OCI-LY3 (cell line): ENCODE data around the gene RGS19.
"Not testable (repeated sequence)": the region's sequence is repeated elsewhere in the genome, so short reads cannot be mapped to it uniquely, and the experiment has no call there.

Source experiments
- H2AFZ ChIP-seq: fragments of 200-600, 300-600 bp; shearing (Covaris generic); 2 replicates; pipeline ENCODE4 v1.6.0; 2014; ENCODE audit warnings: antibody characterized with exemption, low read depth, low read length
- H3K27ac ChIP-seq: fragments of 200-600, 300-600 bp; sonication (generic); 2 replicates; pipeline ENCODE4 v1.5.1; 2014; ENCODE audit warnings: mild to moderate bottlenecking, low read length, moderate library complexity, mixed read lengths
- H3K27me3 ChIP-seq: fragments of 200-600, 300-600 bp; sonication (generic); 2 replicates; pipeline ENCODE4 v1.6.1; 2014; ENCODE audit warnings: low read depth, low read length, mixed read lengths
- H3K36me3 ChIP-seq: fragments of 200-600, 300-600 bp; sonication (generic); replicated peaks from 2 replicates; pipeline ENCODE3; 2014; ENCODE audit warnings: low read depth, low read length, mixed read lengths
- H3K4me1 ChIP-seq: fragments of 300-600, 200-600 bp; sonication (generic); 2 replicates; pipeline ENCODE4 v1.6.1; 2014; ENCODE audit warnings: low read length, mixed read lengths
- H3K4me2 ChIP-seq: fragments of 200-600, 300-600 bp; sonication (generic); 2 replicates; pipeline ENCODE4 v1.6.1; 2014; ENCODE audit warnings: low read length, mixed read lengths
- H3K4me3 ChIP-seq: fragments of 300-600, 200-600 bp; sonication (generic); 2 replicates; pipeline ENCODE4 v1.5.1; 2014; ENCODE audit warnings: antibody characterized with exemption, mild to moderate bottlenecking, low read length, moderate library complexity
- H3K79me2 ChIP-seq: fragments of 300-600, 200-600 bp; shearing (Covaris generic); 2 replicates; pipeline ENCODE4 v1.6.1; 2014; ENCODE audit warnings: mild to moderate bottlenecking, low read length, mixed read lengths
- H3K9ac ChIP-seq: fragments of 300-600, 200-600 bp; shearing (Covaris generic); 2 replicates; pipeline ENCODE4 v1.6.0; 2014; ENCODE audit warnings: mild to moderate bottlenecking, low read length, moderate library complexity
- H3K9me3 ChIP-seq: fragments of 200-600, 300-600 bp; shearing (Covaris generic); 2 replicates; pipeline ENCODE4 v1.6.1; 2014; ENCODE audit warnings: low read length, mixed read lengths; ENCODE audit not compliant: insufficient read depth
- H4K20me1 ChIP-seq: fragments of 200-600, 300-600 bp; sonication (generic); 2 replicates; pipeline ENCODE4 v1.6.1; 2016; ENCODE audit warnings: low read length, mixed read lengths; ENCODE audit not compliant: insufficient read depth
- EZH2phosphoT487 ChIP-seq: fragments of 200-600 bp; shearing (Covaris generic); IDR thresholded peaks from 2 replicates; pipeline ENCODE4 v1.6.1; 2018; ENCODE audit warnings: antibody characterized with exemption, mixed run types, low read depth
- TF ChIP-seq, protein P1 (sequence below): fragments of 200-600, 300-600 bp; sonication (generic); IDR thresholded peaks from 2 replicates; pipeline ENCODE4 v1.5.1; 2014; ENCODE audit warnings: antibody characterized with exemption, low read length, low read depth

RGS19 gene

GRCh38 chr20:64092258-64093012 lies 13.1 kb upstream of the RGS19 start:
- Histone ChIP-seq H2AFZ (no peak overlapping the region), H3K36me3 (no peaks in the 10 kb centered on the region), H3K9ac (no peak overlapping the region), H3K27ac (no peak overlapping the region), H3K9me3 (no peaks in the 10 kb centered on the region), H3K4me1 (peaks cover 10% of the 10 kb centered on the region), H3K4me2 (no peak overlapping the region), H3K27me3 (no peaks in the 10 kb centered on the region), H3K4me3 (no peak overlapping the region), H4K20me1 (0 out of 2 replicates have a peak, but pooled peaks cover 4% of the 10 kb centered on the region), H3K79me2 (no peaks in the 10 kb centered on the region)
- TF ChIP-seq, protein P1, sequence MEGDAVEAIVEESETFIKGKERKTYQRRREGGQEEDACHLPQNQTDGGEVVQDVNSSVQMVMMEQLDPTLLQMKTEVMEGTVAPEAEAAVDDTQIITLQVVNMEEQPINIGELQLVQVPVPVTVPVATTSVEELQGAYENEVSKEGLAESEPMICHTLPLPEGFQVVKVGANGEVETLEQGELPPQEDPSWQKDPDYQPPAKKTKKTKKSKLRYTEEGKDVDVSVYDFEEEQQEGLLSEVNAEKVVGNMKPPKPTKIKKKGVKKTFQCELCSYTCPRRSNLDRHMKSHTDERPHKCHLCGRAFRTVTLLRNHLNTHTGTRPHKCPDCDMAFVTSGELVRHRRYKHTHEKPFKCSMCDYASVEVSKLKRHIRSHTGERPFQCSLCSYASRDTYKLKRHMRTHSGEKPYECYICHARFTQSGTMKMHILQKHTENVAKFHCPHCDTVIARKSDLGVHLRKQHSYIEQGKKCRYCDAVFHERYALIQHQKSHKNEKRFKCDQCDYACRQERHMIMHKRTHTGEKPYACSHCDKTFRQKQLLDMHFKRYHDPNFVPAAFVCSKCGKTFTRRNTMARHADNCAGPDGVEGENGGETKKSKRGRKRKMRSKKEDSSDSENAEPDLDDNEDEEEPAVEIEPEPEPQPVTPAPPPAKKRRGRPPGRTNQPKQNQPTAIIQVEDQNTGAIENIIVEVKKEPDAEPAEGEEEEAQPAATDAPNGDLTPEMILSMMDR, result no peak
- TF ChIP-seq EZH2phosphoT487, result no peak

DNA sequence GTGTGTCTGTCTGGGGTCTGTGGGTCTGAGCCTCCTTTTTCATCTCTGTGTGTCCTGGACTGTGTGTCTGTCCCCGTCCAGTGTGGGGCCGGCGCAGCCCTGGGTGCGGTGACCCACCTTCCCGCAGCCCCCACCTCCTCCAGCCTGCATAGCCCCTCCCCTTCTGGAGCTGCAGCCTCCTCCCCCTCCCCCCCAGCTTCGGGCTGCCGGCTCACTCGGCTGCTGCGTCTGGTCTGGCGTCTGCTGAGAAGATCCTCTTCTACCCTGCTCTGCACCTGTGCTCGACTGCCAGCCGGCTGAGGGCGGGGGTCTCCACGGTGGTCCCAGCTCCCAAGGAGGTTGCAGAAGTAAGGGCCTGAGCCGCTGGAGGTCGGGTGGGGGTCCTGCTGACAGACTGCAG lies 12.5 kb upstream of the RGS19 start:
- Histone ChIP-seq H3K36me3 (no peaks in the 10 kb centered on the region), H3K4me2 (no peak overlapping the region), H4K20me1 (0 out of 2 replicates have a peak, but pooled peaks cover 4% of the 10 kb centered on the region), H3K9me3 (no peaks in the 10 kb centered on the region), H3K27ac (no peak overlapping the region), H3K4me1 (peaks cover 10% of the 10 kb centered on the region), H3K79me2 (no peaks in the 10 kb centered on the region), H3K27me3 (no peaks in the 10 kb centered on the region), H2AFZ (no peak overlapping the region), H3K9ac (no peak overlapping the region), H3K4me3 (no peak overlapping the region)
- no peak for TF ChIP-seq EZH2phosphoT487
- TF ChIP-seq, protein P1, result no peak

DNA sequence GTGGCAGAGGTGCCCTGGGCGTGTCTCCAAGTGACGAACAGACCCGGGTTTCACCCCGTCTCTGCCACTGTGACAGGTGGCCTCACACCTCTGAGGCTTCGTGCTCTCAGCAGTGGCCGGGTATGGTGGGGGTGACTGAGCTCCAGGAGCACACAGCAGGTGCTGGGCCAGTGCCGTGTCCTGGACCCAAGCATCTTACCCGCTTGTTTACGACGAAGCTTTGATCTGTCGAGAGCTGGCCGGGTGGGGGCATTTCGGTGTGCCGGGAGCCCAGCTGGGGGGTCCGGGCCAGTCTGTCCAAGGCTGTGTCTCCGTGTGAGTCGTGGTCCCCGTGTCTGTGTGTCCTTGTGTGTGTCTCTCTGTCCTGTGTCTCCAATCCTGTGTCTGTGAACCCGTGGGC lies 12.0 kb upstream of the RGS19 start:
- Histone ChIP-seq H3K4me3 (no peak overlapping the region), H3K36me3 (no peaks in the 10 kb centered on the region), H4K20me1 (0 out of 2 replicates have a peak, but pooled peaks cover 4% of the 10 kb centered on the region), H2AFZ (no peak overlapping the region), H3K9ac (no peak overlapping the region), H3K79me2 (no peaks in the 10 kb centered on the region), H3K9me3 (no peaks in the 10 kb centered on the region), H3K27ac (no peak overlapping the region), H3K4me1 (peaks cover 10% of the 10 kb centered on the region), H3K27me3 (no peaks in the 10 kb centered on the region), H3K4me2 (no peak overlapping the region)
- TF ChIP-seq, protein P1, result no peak
- TF ChIP-seq EZH2phosphoT487, result no peak

DNA sequence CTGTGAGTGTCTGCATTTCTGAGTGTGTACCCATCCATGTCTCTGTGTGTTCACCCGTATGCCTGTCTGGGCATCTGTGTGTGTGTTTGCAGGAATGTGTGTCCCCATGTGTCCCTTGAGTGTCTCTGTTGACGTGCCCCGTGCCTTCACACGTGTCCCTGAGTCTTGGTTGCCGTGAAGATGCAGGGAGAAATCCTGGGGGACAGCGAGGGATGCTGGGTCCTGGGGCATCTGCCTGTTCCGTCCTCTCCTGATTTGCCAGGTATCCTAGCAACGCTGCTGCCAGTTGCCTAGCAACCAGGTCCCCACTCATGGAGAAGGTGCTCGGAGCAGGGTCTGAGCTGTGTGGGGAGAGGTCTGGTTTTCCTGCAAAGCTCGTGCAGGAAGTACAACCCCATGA lies 10.8 kb upstream of the RGS19 start:
- no peaks in the 10 kb centered on the region for H3K9me3 ChIP-seq
- no peak overlapping the region for H3K9ac ChIP-seq
- no peak overlapping the region for H3K27ac ChIP-seq
- no peak overlapping the region for H3K4me2 ChIP-seq
- no peaks in the 10 kb centered on the region for H3K36me3 ChIP-seq
- no peak for TF ChIP-seq EZH2phosphoT487
- TF ChIP-seq, protein P1, result no peak
- no peaks in the 10 kb centered on the region for H3K4me1 ChIP-seq
- no peak overlapping the region for H2AFZ ChIP-seq
- H4K20me1 ChIP-seq, result 0 out of 2 replicates have a peak, but pooled peaks cover 4% of the 10 kb centered on the region
- peaks cover 9% of the 10 kb centered on the region; the same call in 1 of the 2 replicates for H3K27me3 ChIP-seq
- H3K4me3 ChIP-seq, result no peak overlapping the region
- no peaks in the 10 kb centered on the region for H3K79me2 ChIP-seq

- H3K36me3 ChIP-seq, H3K79me2 ChIP-seq, H3K9me3 ChIP-seq, H3K27ac ChIP-seq, H3K4me3 ChIP-seq, H3K4me1 ChIP-seq, H3K4me2 ChIP-seq, H2AFZ ChIP-seq, H4K20me1 ChIP-seq, H3K9ac ChIP-seq: not testable (repeated sequence)
- H3K27me3 ChIP-seq, result peaks cover 21% of the 10 kb centered on the region
Observed at GRCh38 chr20:64088586-64088985, 9.3 kb upstream of the RGS19 start.

DNA sequence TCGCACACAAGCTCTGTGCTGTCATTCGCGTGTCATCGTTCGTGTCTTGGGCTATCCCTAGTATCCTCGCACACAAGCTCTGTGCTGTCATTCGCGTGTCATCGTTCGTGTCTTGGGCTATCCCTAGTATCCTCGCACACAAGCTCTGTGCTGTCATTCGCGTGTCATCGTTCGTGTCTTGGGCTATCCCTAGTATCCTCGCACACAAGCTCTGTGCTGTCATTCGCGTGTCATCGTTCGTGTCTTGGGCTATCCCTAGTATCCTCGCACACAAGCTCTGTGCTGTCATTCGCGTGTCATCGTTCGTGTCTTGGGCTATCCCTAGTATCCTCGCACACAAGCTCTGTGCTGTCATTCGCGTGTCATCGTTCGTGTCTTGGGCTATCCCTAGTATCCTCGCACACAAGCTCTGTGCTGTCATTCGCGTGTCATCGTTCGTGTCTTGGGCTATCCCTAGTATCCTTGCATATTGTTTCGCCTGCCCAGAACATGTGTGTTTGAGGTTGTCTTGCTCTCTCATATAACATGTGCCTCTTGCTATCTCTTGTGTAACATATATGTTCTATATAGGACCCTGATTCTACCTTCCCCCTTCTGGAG lies 8.0 kb upstream of the RGS19 start:
- not testable (repeated sequence) for H2AFZ ChIP-seq, H3K27ac ChIP-seq, H3K9me3 ChIP-seq, H3K9ac ChIP-seq, H3K79me2 ChIP-seq, H4K20me1 ChIP-seq, H3K4me1 ChIP-seq, H3K4me3 ChIP-seq, H3K4me2 ChIP-seq, H3K36me3 ChIP-seq
- H3K27me3 ChIP-seq, result peaks cover 24% of the 10 kb centered on the region
